NCI-H446 treated with DMSO at 0.1 percent for 48 hours (cell line): ENCODE data around the gene CDK11B.
"Not testable (repeated sequence)": the region's sequence is repeated elsewhere in the genome, so short reads cannot be mapped to it uniquely, and the experiment has no call there.

Experiments used
- DNase-seq: peaks from one replicate; lab custom pipeline; 2025; lab: John Stamatoyannopoulos, UW

The CDK11B gene

GRCh38 chr1:1599030-1599934, 59.5 kb downstream of the CDK11B start:
- peak; percentile 13 for DNase-seq

- DNase-seq: no peak
Observed at GRCh38 chr1:1598720-1599029, 60.1 kb downstream of the CDK11B start.

GRCh38 chr1:1598051-1598719, 60.6 kb downstream of the CDK11B start:
- no peak for DNase-seq

GRCh38 chr1:1597275-1597930, 61.4 kb downstream of the CDK11B start:
- no peak for DNase-seq

- no peak for DNase-seq
Observed at GRCh38 chr1:1596493-1597274, 62.1 kb downstream of the CDK11B start.

GRCh38 chr1:1595341-1595740, 63.5 kb downstream of the CDK11B start:
- not testable (repeated sequence) for DNase-seq

GRCh38 chr1:1594602-1595260, 64.1 kb downstream of the CDK11B start:
- DNase-seq: no peak

- DNase-seq: no peak
Observed at GRCh38 chr1:1593834-1594601, 64.8 kb downstream of the CDK11B start.

- DNase-seq: no peak
Observed at GRCh38 chr1:1591452-1591851, 67.4 kb downstream of the CDK11B start.
